ENCODE data around the gene URGCP. TPM values are rescaled to one million over a fixed set of nuclear protein-coding genes. Genes with fewer than 3 reads are reported as not detected.

URGCP gene
- total RNA-seq, 1 donor from 2014 or later: 13.0 TPM

GRCh38 chr7:43849047-43849446, 57.3 kb downstream of the URGCP start:
- Mint-ChIP-seq H3K27me3 (ENCODE audit: unreplicated experiment) (peaks cover 4% of the 10 kb centered on the region), H3K9me3 (ENCODE audit: unreplicated experiment) (no peaks in the 10 kb centered on the region), H3K36me3 (ENCODE audit: low read depth, unreplicated experiment) (no peaks in the 10 kb centered on the region), H3K4me1 (ENCODE audit: unreplicated experiment) (no peaks in the 10 kb centered on the region), H3K4me3 (ENCODE audit: unreplicated experiment) (no peak overlapping the region), H3K27ac (ENCODE audit: unreplicated experiment) (no peak overlapping the region)
- no peak for DNase-seq (ENCODE audit: low spot score)
- TF ChIP-seq, protein P1, sequence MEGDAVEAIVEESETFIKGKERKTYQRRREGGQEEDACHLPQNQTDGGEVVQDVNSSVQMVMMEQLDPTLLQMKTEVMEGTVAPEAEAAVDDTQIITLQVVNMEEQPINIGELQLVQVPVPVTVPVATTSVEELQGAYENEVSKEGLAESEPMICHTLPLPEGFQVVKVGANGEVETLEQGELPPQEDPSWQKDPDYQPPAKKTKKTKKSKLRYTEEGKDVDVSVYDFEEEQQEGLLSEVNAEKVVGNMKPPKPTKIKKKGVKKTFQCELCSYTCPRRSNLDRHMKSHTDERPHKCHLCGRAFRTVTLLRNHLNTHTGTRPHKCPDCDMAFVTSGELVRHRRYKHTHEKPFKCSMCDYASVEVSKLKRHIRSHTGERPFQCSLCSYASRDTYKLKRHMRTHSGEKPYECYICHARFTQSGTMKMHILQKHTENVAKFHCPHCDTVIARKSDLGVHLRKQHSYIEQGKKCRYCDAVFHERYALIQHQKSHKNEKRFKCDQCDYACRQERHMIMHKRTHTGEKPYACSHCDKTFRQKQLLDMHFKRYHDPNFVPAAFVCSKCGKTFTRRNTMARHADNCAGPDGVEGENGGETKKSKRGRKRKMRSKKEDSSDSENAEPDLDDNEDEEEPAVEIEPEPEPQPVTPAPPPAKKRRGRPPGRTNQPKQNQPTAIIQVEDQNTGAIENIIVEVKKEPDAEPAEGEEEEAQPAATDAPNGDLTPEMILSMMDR (IDR thresholded peaks at IDR 0.05; ENCODE audit: unreplicated experiment): no peak

DNA sequence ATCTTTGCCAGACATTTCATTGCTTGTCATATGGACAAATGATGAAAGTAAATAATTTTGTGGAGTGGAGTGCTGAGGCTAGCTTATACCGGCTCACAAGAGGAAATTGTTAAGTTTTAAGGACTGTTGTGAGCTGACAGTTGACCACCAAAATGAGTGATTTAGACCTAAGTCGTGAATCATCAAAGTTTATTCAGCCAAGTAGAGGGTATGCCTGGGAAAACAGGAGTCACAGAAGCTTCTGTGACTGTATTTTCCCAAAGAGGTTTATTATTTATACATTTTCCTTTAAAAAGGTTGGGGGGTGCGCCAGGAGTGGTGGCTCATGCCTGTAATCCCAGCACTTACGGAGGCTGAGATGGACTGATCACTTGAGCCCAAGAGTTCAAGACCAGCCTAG, 58.9 kb downstream of the URGCP start:
- H3K27me3 Mint-ChIP-seq (ENCODE audit: unreplicated experiment): peaks cover 3% of the 10 kb centered on the region
- H3K36me3 Mint-ChIP-seq (ENCODE audit: low read depth, unreplicated experiment): no peaks in the 10 kb centered on the region
- TF ChIP-seq, protein P1 (IDR thresholded peaks at IDR 0.05; ENCODE audit: unreplicated experiment): no peak
- H3K4me1 Mint-ChIP-seq (ENCODE audit: unreplicated experiment): no peaks in the 10 kb centered on the region
- no peak overlapping the region for H3K4me3 Mint-ChIP-seq (ENCODE audit: unreplicated experiment)
- no peak for DNase-seq (ENCODE audit: low spot score)
- H3K27ac Mint-ChIP-seq (ENCODE audit: unreplicated experiment): no peak overlapping the region
- H3K9me3 Mint-ChIP-seq (ENCODE audit: unreplicated experiment): no peaks in the 10 kb centered on the region

DNA sequence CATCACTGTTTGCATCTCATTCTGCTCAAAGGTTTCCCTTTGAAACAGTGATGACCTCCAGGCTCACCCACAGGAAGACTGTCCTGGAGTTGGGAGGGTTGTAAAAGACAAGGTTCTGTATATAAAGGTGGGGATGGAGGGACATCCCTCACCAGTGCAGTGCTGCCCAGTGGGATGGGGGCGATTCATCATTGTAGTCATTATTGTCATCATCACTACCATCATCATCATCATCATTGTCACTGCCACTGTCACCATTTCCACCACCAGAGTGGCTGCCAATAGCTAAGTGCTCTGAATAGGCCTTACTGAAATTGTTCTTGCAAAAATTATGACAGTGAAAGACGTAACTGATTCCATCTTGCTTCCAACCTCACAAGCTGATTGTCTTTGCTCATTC, 61.7 kb downstream of the URGCP start:
- Mint-ChIP-seq H3K4me1 (ENCODE audit: unreplicated experiment) (no peaks in the 10 kb centered on the region), H3K9me3 (ENCODE audit: unreplicated experiment) (no peaks in the 10 kb centered on the region), H3K4me3 (ENCODE audit: unreplicated experiment) (no peak overlapping the region), H3K27ac (ENCODE audit: unreplicated experiment) (no peak overlapping the region), H3K27me3 (ENCODE audit: unreplicated experiment) (peaks cover 2% of the 10 kb centered on the region), H3K36me3 (ENCODE audit: low read depth, unreplicated experiment) (no peaks in the 10 kb centered on the region)
- DNase-seq (ENCODE audit: low spot score): no peak
- TF ChIP-seq, protein P1 (IDR thresholded peaks at IDR 0.05; ENCODE audit: unreplicated experiment): no peak

- H3K4me3 Mint-ChIP-seq (ENCODE audit: unreplicated experiment): no peak overlapping the region
- no peak for DNase-seq (ENCODE audit: low spot score)
- H3K9me3 Mint-ChIP-seq (ENCODE audit: unreplicated experiment): no peaks in the 10 kb centered on the region
- TF ChIP-seq, protein P1 (IDR thresholded peaks at IDR 0.05; ENCODE audit: unreplicated experiment): no peak
- H3K27ac Mint-ChIP-seq (ENCODE audit: unreplicated experiment): no peak overlapping the region
- H3K4me1 Mint-ChIP-seq (ENCODE audit: unreplicated experiment): no peaks in the 10 kb centered on the region
- H3K36me3 Mint-ChIP-seq (ENCODE audit: low read depth, unreplicated experiment): no peaks in the 10 kb centered on the region
- H3K27me3 Mint-ChIP-seq (ENCODE audit: unreplicated experiment): peaks cover 2% of the 10 kb centered on the region
Measured at GRCh38 chr7:43844257-43844656, 62.1 kb downstream of the URGCP start.

GRCh38 chr7:43843296-43843695, 63.1 kb downstream of the URGCP start:
- H3K4me1 Mint-ChIP-seq (ENCODE audit: unreplicated experiment): no peaks in the 10 kb centered on the region
- no peak overlapping the region for H3K27ac Mint-ChIP-seq (ENCODE audit: unreplicated experiment)
- H3K36me3 Mint-ChIP-seq (ENCODE audit: low read depth, unreplicated experiment): no peaks in the 10 kb centered on the region
- H3K4me3 Mint-ChIP-seq (ENCODE audit: unreplicated experiment): no peak overlapping the region
- TF ChIP-seq, protein P1 (IDR thresholded peaks at IDR 0.05; ENCODE audit: unreplicated experiment): no peak
- DNase-seq (ENCODE audit: low spot score): no peak
- H3K27me3 Mint-ChIP-seq (ENCODE audit: unreplicated experiment): peaks cover 4% of the 10 kb centered on the region
- no peaks in the 10 kb centered on the region for H3K9me3 Mint-ChIP-seq (ENCODE audit: unreplicated experiment)
